NCI-H1105 treated with DMSO at 0.1 percent for 48 hours (cell line): Measurements from ENCODE around the gene NUP214.
"Not testable (repeated sequence)": the region's sequence is repeated elsewhere in the genome, so short reads cannot be mapped to it uniquely, and the experiment has no call there.

ENCODE experiments used
- DNase-seq: peaks from one replicate; lab custom pipeline; 2025; lab: John Stamatoyannopoulos, UW

NUP214 gene

GRCh38 chr9:131197160-131197911 lies 72.0 kb downstream of the NUP214 start:
- no peak for DNase-seq

- DNase-seq, result no peak
These were observed 72.8 kb downstream of the NUP214 start for GRCh38 chr9:131198041-131198715.

- no peak for DNase-seq
These were observed 76.5 kb downstream of the NUP214 start for GRCh38 chr9:131201856-131202255.

GRCh38 chr9:131203431-131204218 lies 78.2 kb downstream of the NUP214 start:
- no peak for DNase-seq

- DNase-seq, result no peak
These were observed 78.9 kb downstream of the NUP214 start for GRCh38 chr9:131204285-131204684.

- DNase-seq, result no peak
These were observed 81.1 kb downstream of the NUP214 start for GRCh38 chr9:131206495-131206894.

- not testable (repeated sequence) for DNase-seq
These were observed 86.5 kb downstream of the NUP214 start for GRCh38 chr9:131211920-131212319.

GRCh38 chr9:131214286-131214856 lies 89.0 kb downstream of the NUP214 start:
- no peak for DNase-seq

- no peak for DNase-seq
These were observed 89.5 kb downstream of the NUP214 start for GRCh38 chr9:131214876-131215275.

GRCh38 chr9:131216806-131217205 lies 91.4 kb downstream of the NUP214 start:
- DNase-seq, result no peak

- DNase-seq, result no peak
These were observed 92.1 kb downstream of the NUP214 start for GRCh38 chr9:131217331-131218031.

GRCh38 chr9:131218370-131218769 lies 93.0 kb downstream of the NUP214 start:
- DNase-seq, result no peak

GRCh38 chr9:131220485-131220884 lies 95.1 kb downstream of the NUP214 start:
- no peak for DNase-seq

- no peak for DNase-seq
These were observed 97.1 kb downstream of the NUP214 start for GRCh38 chr9:131222460-131222859.

- DNase-seq, result no peak
These were observed 100.8 kb downstream of the NUP214 start for GRCh38 chr9:131226226-131226625.

- DNase-seq, result peak; percentile 33
These were observed 101.9 kb downstream of the NUP214 start for GRCh38 chr9:131227112-131227958.

- DNase-seq, result no peak
These were observed 102.6 kb downstream of the NUP214 start for GRCh38 chr9:131227959-131228460.

GRCh38 chr9:131228988-131229387 lies 103.6 kb downstream of the NUP214 start:
- DNase-seq, result no peak

- no peak for DNase-seq
These were observed 108.2 kb downstream of the NUP214 start for GRCh38 chr9:131233556-131233955.

GRCh38 chr9:131233995-131234394 lies 108.6 kb downstream of the NUP214 start:
- no peak for DNase-seq
